GM12878 (cell line): ENCODE results near the gene WDTC1. TPM values are rescaled to one million over a fixed set of nuclear protein-coding genes. Genes with fewer than 3 reads are reported as not detected.

ENCODE experiments used
- ATAC-seq: fragments of 200-7000 bp; cut with Tn5 transposase; 3 replicates; pipeline ENCODE4 v1.9.1; 2020; ENCODE audit warnings: mild to moderate bottlenecking, moderate library complexity
- BruUV-seq: library from RNA; stranded (reverse); fragments of 400-500 nt; replicated peaks from 2 replicates; lab custom pipeline; 2021; lab: Mats Ljungman, UMichigan
- CTCF ChIA-PET: fragments of 300-600 bp; sonication (Branson Sonifier 250); formaldehyde crosslinking; extraction: SDS; loops from one replicate; lab custom pipeline; 2021; ENCODE audit warnings: inconsistent platforms; lab: Yijun Ruan, JAX
- POLR2A ChIA-PET: fragments of 350-600 bp; formaldehyde crosslinking; extraction: SDS; loops from one replicate; lab custom pipeline; 2021; ENCODE audit warnings: inconsistent platforms; lab: Charles Lee
- RAD21 ChIA-PET: fragments of 300-600 bp; sonication (Branson Sonifier 250); formaldehyde crosslinking; loops from one replicate; lab custom pipeline; 2023; ENCODE audit warnings: antibody characterized with exemption; ENCODE audit not compliant: unreplicated experiment; lab: Charles Lee
- SMC1A ChIA-PET: fragments of 300-600 bp; sonication (Branson Sonifier 250); formaldehyde crosslinking; loops from one replicate; lab custom pipeline; 2023; ENCODE audit not compliant: unreplicated experiment, uncharacterized antibody; lab: Charles Lee
- DNase-seq: peaks from one replicate; pipeline ENCODE4 v3.0.0-alpha.2; 2011; ENCODE audit warnings: low read depth, low spot score
- FAIRE-seq: peaks from 3 replicates; lab custom pipeline; 2011; peaks lifted over from hg19 to GRCh38; lab: Jason Lieb, UNC
- H2AFZ ChIP-seq: 2 replicates; pipeline ENCODE4 v1.6.0; 2011; ENCODE audit warnings: low read depth, low read length, control low read depth; ENCODE audit not compliant: control insufficient read depth
- H3K27ac ChIP-seq: 2 replicates; pipeline ENCODE4 v1.5.1; 2011; ENCODE audit warnings: control low read depth; ENCODE audit not compliant: control insufficient read depth, insufficient read depth
- H3K27me3 ChIP-seq, 2 experiments: replicated peaks in 1 of 2; 2 replicates each; pipeline versions ENCODE4 v1.6.0 to v1.6.1; 2011; ENCODE audit warnings: low read length in 1 of 2; ENCODE audit not compliant: control insufficient read depth in 2 of 2, insufficient read depth in 2 of 2
- H3K36me3 ChIP-seq, 2 experiments: 2 replicates each; pipeline ENCODE4 v1.5.1; 2011; ENCODE audit warnings: low read length in 1 of 2; ENCODE audit not compliant: control insufficient read depth in 2 of 2, insufficient read depth in 2 of 2
- H3K4me1 ChIP-seq: 2 replicates; pipeline ENCODE4 v1.6.1; 2011; ENCODE audit warnings: mild to moderate bottlenecking, low read length, moderate library complexity, mixed read lengths; ENCODE audit not compliant: control insufficient read depth, insufficient read depth
- H3K4me2 ChIP-seq: 2 replicates; pipeline ENCODE4 v1.6.0; 2011; ENCODE audit warnings: control low read depth; ENCODE audit not compliant: control insufficient read depth, insufficient read depth
- H3K4me3 ChIP-seq: fragments of 200-600 bp; sonication (generic); 2 replicates; pipeline ENCODE4 v1.5.1; 2016
- H3K79me2 ChIP-seq: 2 replicates; pipeline ENCODE4 v1.6.0; 2011; ENCODE audit warnings: low read length; ENCODE audit not compliant: control insufficient read depth, insufficient read depth
- H3K9ac ChIP-seq: 2 replicates; pipeline ENCODE4 v1.8.0; 2011; ENCODE audit warnings: low read length, control low read depth, mixed read lengths; ENCODE audit not compliant: control insufficient read depth, insufficient read depth
- H3K9me3 ChIP-seq: replicated peaks from 3 replicates; pipeline ENCODE4 v1.5.1; 2011; ENCODE audit warnings: mild to moderate bottlenecking, low read length; ENCODE audit not compliant: control insufficient read depth, insufficient read depth
- H4K20me1 ChIP-seq: 2 replicates; pipeline ENCODE4 v1.6.0; 2011; ENCODE audit not compliant: control insufficient read depth, insufficient read depth
- CBFB ChIP-seq: IDR thresholded peaks from 2 replicates; pipeline ENCODE4 v1.6.1; 2016; ENCODE audit warnings: antibody characterized with exemption, low read depth
- SREBF2 ChIP-seq: IDR thresholded peaks from 2 replicates; pipeline ENCODE4 v1.6.1; 2012; ENCODE audit warnings: mild to moderate bottlenecking, low read length
- USF2 ChIP-seq: IDR thresholded peaks from 2 replicates; pipeline ENCODE4 v1.6.1; 2011; ENCODE audit warnings: low read depth, low read length, improper control_type of control experiment, borderline replicate concordance
- WGBS: methylation state at CpG from one replicate; pipeline ENCODE4 v1.1.6; 2016; ENCODE audit warnings: low lambda C conversion rate; ENCODE audit not compliant: insufficient replicate concordance, insufficient coverage; ENCODE audit errors: missing lambda C conversion rate; 5-methylcytosine and 5-hydroxymethylcytosine counted together
- in situ Hi-C: fragments of 300-500 bp; cut with MboI; formaldehyde crosslinking; loops from 9 replicates; pipeline ENCODE4 v1.14.3; 2018; ENCODE audit warnings: mixed read lengths
- intact Hi-C: fragments of 100-400 bp; cut with micrococcal nuclease; formaldehyde crosslinking; loops from one replicate; pipeline ENCODE4 v1.14.2; 2022; ENCODE audit not compliant: unreplicated experiment
- polyA plus RNA-seq, 11 experiments: library from polyadenylated mRNA; depleted of rRNA in 4 of 11; unstranded in 6 of 11; stranded (reverse) in 5 of 11; fragments of >200 nt; fragmentation: Nextera tagmentation in 4 of 11; fragmentation: Illumina TruSeq in 1 of 11; extraction: Ambion mirVana in 4 of 11; extraction: Trizol in 1 of 11; gene quantifications; 1 replicate in 1 of 11; 2 replicates in 10 of 11; pipeline versions ENCODE4 v1.2.1 to v1.2.3, GENCODE V29; 2011 to 2016; ENCODE audit warnings: inconsistent platforms in 2 of 11, missing spikeins in 2 of 11, low read depth in 1 of 11
- total RNA-seq, 4 experiments: library from RNA; depleted of rRNA in 3 of 4; stranded (reverse); fragments of >200 nt in 3 of 4; fragmentation: Illumina TruSeq in 1 of 4; extraction: Trizol in 1 of 4; gene quantifications; 2 replicates each; pipeline versions ENCODE4 v1.2.1 to v1.2.3, GENCODE V29; 2013 to 2021

Gene WDTC1
- total and polyA plus RNA-seq, 10 of the 15 experiments (the other 5 are each of a cell fraction or from before 2014, with no cell fraction given) = 0.21 to 28.7 (median 7.6) TPM

DNA sequence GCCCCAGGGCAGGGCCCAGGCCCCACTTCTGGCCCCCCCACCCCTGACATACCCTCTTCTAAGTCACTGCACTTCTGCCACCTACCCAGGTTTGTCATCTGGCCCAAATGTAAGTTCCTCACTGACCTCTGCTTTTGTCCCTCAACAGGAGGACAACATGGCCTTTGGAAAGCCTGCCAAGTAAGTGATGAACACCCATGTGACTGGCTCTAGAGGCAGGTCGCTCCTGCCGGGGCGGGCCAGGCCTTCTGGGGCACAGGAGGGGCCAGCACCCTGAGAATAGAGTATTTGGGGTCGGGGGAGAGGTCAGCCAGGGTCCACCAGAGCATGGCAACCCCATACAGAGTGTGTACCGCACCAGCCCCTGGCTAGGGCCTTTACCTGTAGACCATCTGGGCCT is 97.5 kb downstream of the WDTC1 start:
- H3K36me3 ChIP-seq = peaks cover 13 to 25% of the 10 kb centered on the region in 2 experiments
- BruUV-seq = no TSS peak
- H4K20me1 ChIP-seq = no peaks in the 10 kb centered on the region; the same call in 1 of the 2 replicates
- no peaks in the 10 kb centered on the region for H3K9me3 ChIP-seq
- WGBS = 93% methylated on average over 5 of the region's 5 CpGs
- DNase-seq (no peak), ATAC-seq (no peak), FAIRE-seq (no peak)
- no peak overlapping the region for H3K4me3 ChIP-seq
- RAD21 ChIA-PET = interaction anchor here (1.0 to 2.5 kb wide), 5 partner anchors 10 to 274 kb away, joined by 3 to 18 read pairs (median 4); partner anchors contain the start of gene SYTL1
- H3K9ac ChIP-seq = no peak overlapping the region
- TF ChIP-seq USF2 (no peak), SREBF2 (no peak), CBFB (no peak)
- CTCF ChIA-PET = interaction anchor here (0.6 to 4.4 kb wide), 29 partner anchors 9 to 603 kb away, joined by 3 to 77 read pairs (median 5); partner anchors contain the start of genes AHDC1, CD164L2, SMPDL3B and SYTL1
- H3K4me1 ChIP-seq = no peaks in the 10 kb centered on the region
- H3K27me3 ChIP-seq = no peaks in the 10 kb centered on the region
- peaks cover 10% of the 10 kb centered on the region for H3K79me2 ChIP-seq
- H2AFZ ChIP-seq = no peak overlapping the region
- POLR2A ChIA-PET = interaction anchor here (0.6 to 1.8 kb wide), 2 partner anchors 9 to 60 kb away, joined by 5 to 6 read pairs; partner anchors contain the start of genes GPR3 and TMEM222
- no peak overlapping the region for H3K27ac ChIP-seq
- no peak overlapping the region for H3K4me2 ChIP-seq
- in situ Hi-C loops (no loop called here), intact Hi-C loops (no loop called here)
- SMC1A ChIA-PET = interaction anchor here (0.9 to 2.4 kb wide), 9 partner anchors 9 to 274 kb away, joined by 3 to 10 read pairs (median 5); partner anchors contain the start of gene SYTL1
